ENCODE measurements around the gene TGIF1.
A peak's percentile ranks its signal among the peaks of the same experiment; 100 is the strongest.
"Not testable (repeated sequence)": the region's sequence is repeated elsewhere in the genome, so short reads cannot be mapped to it uniquely, and the experiment has no call there.

The TGIF1 gene

GRCh38 chr18:3450012-3450798 lies at the start of gene TGIF1:
Gene TGIF1, plus strand, starts transcription at chr18:3450172. Its CDS starts 318 bp downstream, at chr18:3450490.
- peak; percentile 78 for DNase-seq

GRCh38 chr18:3400567-3401296 lies 49.2 kb upstream of the TGIF1 start:
- no peak for DNase-seq

DNA sequence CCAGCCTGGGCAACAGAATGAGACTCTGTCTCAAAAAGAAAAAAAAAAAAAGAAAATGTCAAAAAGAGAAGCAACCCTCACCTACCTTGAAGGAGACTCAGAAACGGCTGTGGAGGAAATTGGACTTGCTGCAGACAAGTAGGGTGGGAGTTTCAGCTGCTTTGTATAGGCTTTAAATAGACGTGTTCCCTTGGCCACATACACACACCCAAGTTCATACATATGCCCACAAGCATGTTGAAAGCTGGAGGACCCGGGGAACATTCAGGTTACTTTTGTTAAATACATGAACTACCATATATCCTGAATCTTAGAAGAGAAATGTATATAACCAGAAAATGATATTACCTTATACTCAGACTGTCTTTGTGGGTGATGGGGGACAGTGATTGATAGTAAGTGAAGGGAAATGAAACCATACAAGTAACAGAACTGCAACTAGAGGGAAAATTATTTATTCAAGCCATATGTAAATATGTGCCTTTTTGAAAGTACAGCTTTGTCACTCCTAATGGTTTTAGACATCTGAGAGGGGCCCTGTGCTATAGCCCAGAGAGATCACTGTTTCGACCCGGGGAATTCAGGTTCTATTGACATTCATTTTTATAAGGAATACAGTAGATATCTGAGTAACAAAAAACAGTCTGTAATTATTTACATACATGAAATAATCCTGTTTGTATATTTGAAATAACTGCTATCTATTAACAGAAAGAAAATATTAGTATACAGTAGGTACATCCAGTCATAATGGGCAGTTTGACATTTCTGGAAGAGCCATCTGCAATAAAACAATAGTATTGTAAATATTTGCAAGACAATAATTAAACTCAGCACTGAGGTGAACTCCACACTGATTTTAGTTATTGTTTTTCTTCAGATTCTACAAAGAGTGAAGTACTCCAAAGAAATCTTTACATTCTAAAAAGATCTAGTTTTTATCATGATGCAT lies 48.0 kb upstream of the TGIF1 start:
- DNase-seq = no peak

DNA sequence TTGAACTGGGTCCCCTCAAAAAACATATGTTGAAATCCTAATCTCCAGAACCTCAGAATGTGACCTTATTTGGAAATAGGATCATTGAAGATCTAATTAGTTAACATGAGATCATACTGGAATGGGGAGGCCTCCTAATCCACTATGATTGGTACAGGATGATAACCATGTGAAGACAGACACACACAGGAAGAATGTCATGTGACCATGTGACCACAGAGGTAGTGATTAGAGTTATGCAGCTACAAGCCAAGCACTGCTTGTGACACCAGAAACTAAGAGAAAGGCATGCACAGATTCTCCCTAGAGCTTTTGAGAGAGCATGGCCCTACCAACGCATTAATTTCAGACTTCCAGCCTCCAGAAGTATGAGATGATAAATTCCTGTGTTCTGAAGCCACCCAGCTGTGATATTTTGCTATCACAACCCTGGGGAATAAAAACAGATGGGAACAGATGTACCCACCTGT lies 47.0 kb upstream of the TGIF1 start:
- no peak for DNase-seq

DNA sequence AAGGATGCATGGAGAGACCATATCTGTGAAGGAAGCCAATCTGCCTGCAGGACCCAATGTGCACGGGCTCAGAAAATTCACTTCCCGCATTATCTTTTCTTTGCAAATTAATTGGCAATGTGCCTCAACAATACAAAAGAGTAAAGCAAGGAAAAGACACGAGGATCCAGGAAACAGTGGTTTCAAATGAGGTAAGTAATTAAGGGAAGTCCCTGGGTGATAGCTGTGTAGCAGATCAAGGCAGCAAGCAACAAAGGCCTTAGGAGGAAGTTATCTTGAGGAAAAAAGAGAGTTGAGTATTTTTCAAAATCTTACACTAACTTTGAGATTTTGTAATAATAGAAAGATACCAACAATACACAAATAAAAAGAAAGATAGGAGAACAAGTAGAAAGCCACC lies 44.3 kb upstream of the TGIF1 start:
- DNase-seq = no peak

- no peak for DNase-seq
These were observed 41.9 kb upstream of the TGIF1 start for GRCh38 chr18:3408107-3408506.

GRCh38 chr18:3409811-3410210 lies 40.2 kb upstream of the TGIF1 start:
- DNase-seq = no peak

- no peak for DNase-seq
These were observed 39.7 kb upstream of the TGIF1 start for GRCh38 chr18:3410273-3410672.

GRCh38 chr18:3410876-3411275 lies 39.1 kb upstream of the TGIF1 start:
- DNase-seq = not testable (repeated sequence)

- DNase-seq = no peak
These were observed 38.6 kb upstream of the TGIF1 start for GRCh38 chr18:3411327-3411726.

DNA sequence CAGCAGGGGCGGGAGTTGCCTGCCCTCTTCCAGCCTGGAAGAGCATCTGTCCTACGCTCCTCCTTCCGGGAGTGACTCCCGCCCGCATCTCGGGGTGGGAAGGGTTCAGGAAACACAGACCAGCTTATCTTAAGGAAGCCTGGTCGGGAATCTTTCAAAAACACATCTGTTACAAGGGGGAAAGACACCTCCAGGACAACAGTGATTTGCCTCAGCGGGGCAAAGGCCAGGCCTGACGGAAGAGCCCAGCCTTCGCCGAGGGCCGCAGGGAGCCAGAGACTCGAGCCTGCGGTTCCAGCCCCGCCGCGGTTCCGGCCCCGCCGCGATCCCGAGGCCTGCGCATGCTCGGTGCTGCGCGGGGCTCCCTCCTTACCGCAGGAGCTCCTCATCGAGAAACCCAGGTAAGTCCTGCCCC lies 38.1 kb upstream of the TGIF1 start:
- DNase-seq = peak; percentile 66

DNA sequence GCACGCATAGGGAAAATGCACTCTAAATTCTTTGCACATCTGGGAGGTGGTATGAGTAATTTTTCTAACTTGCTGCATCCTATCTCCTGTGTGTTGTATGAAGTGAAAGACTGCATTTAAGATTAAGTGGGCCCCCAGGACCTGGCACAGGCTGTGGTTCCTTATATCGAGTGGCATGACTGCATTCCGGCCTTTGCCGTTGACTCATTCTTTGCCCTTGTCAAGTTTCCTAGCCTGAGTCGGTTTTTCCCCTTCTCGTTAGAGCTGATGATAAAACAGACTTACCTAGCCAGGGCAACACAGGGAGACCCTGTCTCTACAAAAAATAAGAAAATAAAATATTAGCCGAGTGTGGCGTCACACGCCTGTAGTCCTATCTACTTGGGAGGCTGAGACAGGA lies 37.4 kb upstream of the TGIF1 start:
- peak; percentile 56 for DNase-seq

DNA sequence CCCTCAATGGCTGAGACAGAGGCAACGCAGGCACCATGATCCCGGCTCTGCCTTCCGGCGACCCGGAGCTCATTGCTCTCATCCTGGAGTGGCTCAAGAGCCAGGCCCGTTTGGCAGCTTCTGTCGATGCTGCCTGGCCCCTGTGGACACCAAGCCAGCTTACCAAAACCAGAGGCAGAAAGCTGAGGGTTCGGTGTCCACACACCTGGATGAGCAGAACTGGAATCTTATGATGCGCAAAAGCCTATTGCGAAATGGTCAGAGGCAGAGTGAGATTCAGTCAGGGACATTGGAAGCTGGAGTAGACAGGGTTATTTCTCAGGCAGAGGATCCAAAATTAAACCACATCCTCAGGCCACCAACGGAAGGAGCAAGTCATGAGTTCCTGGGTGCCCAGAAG lies 34.9 kb upstream of the TGIF1 start:
- no peak for DNase-seq

- no peak for DNase-seq
These were observed 31.9 kb upstream of the TGIF1 start for GRCh38 chr18:3418083-3418482.

- no peak for DNase-seq
These were observed 29.1 kb upstream of the TGIF1 start for GRCh38 chr18:3420919-3421279.

DNA sequence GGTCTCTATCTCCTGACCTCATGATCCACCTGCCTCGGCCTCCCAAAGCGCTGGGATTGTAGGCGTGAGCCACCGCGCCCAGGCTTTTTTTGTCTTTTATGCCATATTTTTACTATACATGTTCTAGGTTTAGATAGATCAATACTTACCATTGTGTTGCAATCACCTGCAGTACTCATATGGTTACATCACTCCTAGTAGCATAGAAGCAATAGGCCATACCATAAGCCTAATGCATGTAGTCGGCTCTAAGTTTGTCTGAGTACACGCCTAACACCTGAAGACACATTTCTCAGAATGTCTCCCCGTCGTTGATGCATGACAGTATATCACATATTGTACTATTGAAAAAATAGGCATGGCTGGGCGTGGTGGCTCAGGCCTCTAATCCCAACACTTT lies 27.1 kb upstream of the TGIF1 start:
- no peak for DNase-seq

- no peak for DNase-seq
These were observed 25.6 kb upstream of the TGIF1 start for GRCh38 chr18:3424280-3424890.

DNA sequence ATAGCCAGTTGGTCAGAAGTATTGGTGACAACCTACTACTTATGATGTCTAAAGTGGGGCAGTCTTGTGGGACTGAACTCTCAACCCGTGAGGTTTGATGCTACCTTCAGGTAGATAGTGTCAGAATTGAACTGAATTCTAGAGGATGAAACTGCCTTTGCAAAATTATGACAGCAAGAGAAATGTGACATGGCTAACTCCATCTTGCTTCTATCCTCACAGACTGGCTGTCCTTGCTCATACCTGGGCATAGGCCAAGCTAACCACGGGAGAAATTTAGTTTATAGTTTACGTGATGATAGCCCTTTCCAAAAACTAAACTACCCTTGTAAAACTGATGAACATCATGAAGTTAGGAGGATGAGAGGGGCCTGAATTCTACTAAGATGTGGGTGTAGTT lies 24.9 kb upstream of the TGIF1 start:
- no peak for DNase-seq

GRCh38 chr18:3425446-3425845 lies 24.5 kb upstream of the TGIF1 start:
- no peak for DNase-seq

DNA sequence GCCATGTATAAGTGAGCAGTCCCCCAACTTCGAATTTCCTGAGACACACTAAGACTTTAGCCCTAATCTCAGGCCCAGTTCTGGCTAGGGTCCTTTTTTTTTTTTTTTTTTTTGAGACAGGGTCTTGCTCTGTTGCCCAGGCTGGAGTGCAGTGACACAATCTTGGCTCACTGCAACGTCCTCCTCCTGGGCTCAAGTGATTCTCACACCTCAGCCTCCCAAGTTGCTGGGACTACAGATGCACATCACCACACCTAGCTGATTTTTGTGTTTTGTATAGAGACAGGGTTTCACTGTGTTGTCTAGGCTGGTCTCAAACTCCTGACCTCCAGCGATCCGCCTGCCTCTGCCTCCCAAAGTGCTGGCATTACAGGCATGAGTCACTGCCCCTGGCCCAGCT lies 23.9 kb upstream of the TGIF1 start:
- no peak for DNase-seq

- DNase-seq = no peak
These were observed 22.0 kb upstream of the TGIF1 start for GRCh38 chr18:3427944-3428343.

GRCh38 chr18:3429121-3429520 lies 20.9 kb upstream of the TGIF1 start:
- no peak for DNase-seq

- no peak for DNase-seq
These were observed 15.3 kb upstream of the TGIF1 start for GRCh38 chr18:3434685-3435084.

Measured in activated CD8-positive, alpha-beta memory T cell treated with anti-CD3 and anti-CD28 coated beads, Interleukin-2, amount 50 U/mL, for 48 hours (primary cell).